ENCODE data around the gene COA1.

DNA sequence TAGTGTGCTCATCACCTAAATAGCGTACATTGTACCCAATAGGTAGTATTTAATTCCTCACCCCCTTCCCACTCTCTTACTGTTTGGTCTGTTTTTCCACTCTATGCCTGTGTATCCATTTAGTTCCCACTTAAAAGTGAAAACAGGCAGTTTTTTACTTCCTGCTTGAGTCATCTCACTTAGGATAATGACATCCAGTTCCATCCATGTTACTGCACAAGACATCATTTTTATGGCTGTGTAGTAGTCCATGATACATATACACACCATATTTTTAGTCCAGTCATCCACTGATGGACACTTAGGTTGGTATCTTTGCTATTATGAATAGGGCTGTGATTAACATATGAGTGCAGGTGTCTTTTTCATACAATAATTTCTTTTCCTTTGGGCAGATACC, 136.3 kb downstream of the COA1 start:
- TF ChIP-seq EZH2 (IDR thresholded peaks at IDR 0.05) (no peak), POLR2AphosphoS5 (IDR thresholded peaks at IDR 0.05; ENCODE audit: borderline replicate concordance, low read depth, low read length) (no peak), FOXP2 (optimal IDR thresholded peaks at IDR 0.05; ENCODE audit: control extremely low read depth, extremely low read length, insufficient read depth) (no peak)

Data from SK-N-MC (cell line).